Caco-2 (cell line): ENCODE measurements around the gene TRPM8. TPM values are rescaled to one million over a fixed set of nuclear protein-coding genes. Genes with fewer than 3 reads are reported as not detected.

Source experiments
- BruUV-seq: library from RNA; stranded (reverse); fragments of 400-500 nt; replicated peaks from 2 replicates; lab custom pipeline; 2021; lab: Mats Ljungman, UMichigan
- CTCF ChIA-PET: fragments of 300-600 bp; sonication (Branson Sonifier 250); formaldehyde crosslinking; loops from one replicate; lab custom pipeline; 2022; ENCODE audit warnings: antibody characterized with exemption; lab: Charles Lee
- POLR2A ChIA-PET: fragments of 300-600 bp; sonication (Branson Sonifier 250); formaldehyde crosslinking; loops from one replicate; lab custom pipeline; 2022; ENCODE audit warnings: antibody characterized with exemption; lab: Charles Lee
- DNase-seq, 2 experiments: peaks; one replicate each; pipeline versions ENCODE4 v3.0.0 to v3.0.0-alpha.2; 2020 to 2022
- H3K27me3 ChIP-seq: replicated peaks from 2 replicates; pipeline ENCODE4 v1.6.0; 2011; ENCODE audit warnings: low read length; ENCODE audit not compliant: control insufficient read depth, insufficient read depth
- H3K36me3 ChIP-seq: 2 replicates; pipeline ENCODE4 v1.5.1; 2011; ENCODE audit warnings: low read length; ENCODE audit not compliant: control insufficient read depth, insufficient read depth
- H3K4me1 ChIP-seq: fragments of 250-450 bp; sonication (Bioruptor Pico); 2 replicates; pipeline ENCODE4 v1.5.1; 2020; ENCODE audit warnings: mild to moderate bottlenecking
- H3K4me3 ChIP-seq: 2 replicates; pipeline ENCODE4 v1.5.1; 2011; ENCODE audit warnings: low read depth, mild to moderate bottlenecking, control low read depth, low read length
- H3K9me3 ChIP-seq: fragments of 250-450 bp; sonication (Bioruptor Pico); 2 replicates; pipeline ENCODE4 v1.5.1; 2020; ENCODE audit warnings: mild to moderate bottlenecking, moderate library complexity
- H3K27ac Mint-ChIP-seq: one replicate; pipeline ENCODE4 v1.8.0; 2022; ENCODE audit warnings: mixed read lengths; ENCODE audit not compliant: unreplicated experiment
- H3K27me3 Mint-ChIP-seq: one replicate; pipeline ENCODE4 v1.8.0; 2022; ENCODE audit warnings: mixed read lengths; ENCODE audit not compliant: insufficient read depth, unreplicated experiment
- H3K36me3 Mint-ChIP-seq: one replicate; pipeline ENCODE4 v1.8.0; 2022; ENCODE audit warnings: mild to moderate bottlenecking, mixed read lengths; ENCODE audit not compliant: insufficient read depth, unreplicated experiment
- H3K4me1 Mint-ChIP-seq: one replicate; pipeline ENCODE4 v1.8.0; 2022; ENCODE audit warnings: low read depth, mixed read lengths; ENCODE audit not compliant: unreplicated experiment
- H3K4me3 Mint-ChIP-seq: one replicate; pipeline ENCODE4 v1.8.0; 2022; ENCODE audit warnings: mild to moderate bottlenecking, moderate library complexity, mixed read lengths; ENCODE audit not compliant: unreplicated experiment
- H3K9me3 Mint-ChIP-seq: one replicate; pipeline ENCODE4 v1.8.0; 2022; ENCODE audit warnings: mixed read lengths; ENCODE audit not compliant: unreplicated experiment
- CTCF ChIP-seq, 2 experiments: fragments of 200-600 bp in 1 of 2; IDR thresholded peaks; 1 replicate in 1 of 2; 2 replicates in 1 of 2; pipeline versions ENCODE4 v1.5.1 to v1.8.0; 2011 to 2022; ENCODE audit warnings: antibody characterized with exemption in 1 of 2, control low read depth in 1 of 2, inconsistent platforms in 1 of 2, low read depth in 1 of 2, low read length in 1 of 2, mild to moderate bottlenecking in 1 of 2, moderate library complexity in 1 of 2; ENCODE audit not compliant: insufficient read depth in 1 of 2, severe bottlenecking in 1 of 2, unreplicated experiment in 1 of 2
- intact Hi-C: fragments of 100-400 bp; cut with micrococcal nuclease; formaldehyde crosslinking; loops from one replicate; pipeline ENCODE4 v1.10.0; 2022; ENCODE audit not compliant: unreplicated experiment
- total RNA-seq: library from RNA; stranded (reverse); gene quantifications from 2 replicates; pipeline ENCODE4 v1.2.3, GENCODE V29; 2022

Gene TRPM8
- total RNA-seq, 1 experiment from 2014 or later = not detected

- Mint-ChIP-seq H3K27me3 (peaks cover 13% of the 10 kb centered on the region), H3K9me3 (no peaks in the 10 kb centered on the region)
- intact Hi-C loops = no loop called here
Observed at GRCh38 chr2:234044157-234044556, 127.0 kb downstream of the TRPM8 start.

GRCh38 chr2:234046521-234046920 is 129.3 kb downstream of the TRPM8 start:
- H3K27me3 ChIP-seq = no peaks in the 10 kb centered on the region
- no peak overlapping the region for H3K27ac Mint-ChIP-seq
- H3K9me3 ChIP-seq = no peaks in the 10 kb centered on the region
- H3K36me3 Mint-ChIP-seq = no peaks in the 10 kb centered on the region
- intact Hi-C loops = no loop called here
- no TSS peak for BruUV-seq
- ChIA-PET POLR2A (no interaction called here), CTCF (interaction anchor here (0.6 kb wide), 1 partner anchor 21 kb away, joined by 3 read pairs; no protein-coding TSS in a partner anchor)
- DNase-seq = no peak
- H3K4me1 ChIP-seq = no peaks in the 10 kb centered on the region
- no peaks in the 10 kb centered on the region for H3K9me3 Mint-ChIP-seq
- no peak overlapping the region for H3K4me3 ChIP-seq
- H3K36me3 ChIP-seq = no peaks in the 10 kb centered on the region
- peaks cover 11% of the 10 kb centered on the region for H3K27me3 Mint-ChIP-seq
- TF ChIP-seq CTCF (IDR thresholded peaks at IDR 0.05; ENCODE audit: insufficient read depth in 1 of 2, low read depth in 1 of 2, low read length in 1 of 2, severe bottlenecking in 1 of 2, unreplicated experiment in 1 of 2) = no peak
- no peaks in the 10 kb centered on the region for H3K4me1 Mint-ChIP-seq
- no peak overlapping the region for H3K4me3 Mint-ChIP-seq

More at GRCh38 chr2:234044157-234044556, 127.0 kb downstream of the TRPM8 start:
- Histone ChIP-seq H3K4me3 (no peak overlapping the region), H3K4me1 (no peaks in the 10 kb centered on the region), H3K27me3 (no peaks in the 10 kb centered on the region), H3K9me3 (no peaks in the 10 kb centered on the region), H3K36me3 (no peaks in the 10 kb centered on the region)
- H3K27ac Mint-ChIP-seq = no peak overlapping the region
- DNase-seq = no peak
- TF ChIP-seq CTCF (IDR thresholded peaks at IDR 0.05; ENCODE audit: insufficient read depth in 1 of 2, low read depth in 1 of 2, low read length in 1 of 2, severe bottlenecking in 1 of 2, unreplicated experiment in 1 of 2) = no peak
- H3K4me3 Mint-ChIP-seq = no peak overlapping the region
- H3K36me3 Mint-ChIP-seq = no peaks in the 10 kb centered on the region
- BruUV-seq = no TSS peak
- CTCF ChIA-PET = no interaction called here
- H3K4me1 Mint-ChIP-seq = no peaks in the 10 kb centered on the region
- POLR2A ChIA-PET = no interaction called here

GRCh38 chr2:234047361-234047760 is 130.2 kb downstream of the TRPM8 start:
- no peaks in the 10 kb centered on the region for H3K9me3 Mint-ChIP-seq
- Histone ChIP-seq H3K36me3 (no peaks in the 10 kb centered on the region), H3K4me1 (no peaks in the 10 kb centered on the region), H3K27me3 (no peaks in the 10 kb centered on the region), H3K4me3 (no peak overlapping the region), H3K9me3 (no peaks in the 10 kb centered on the region)
- BruUV-seq = no TSS peak
- H3K36me3 Mint-ChIP-seq = no peaks in the 10 kb centered on the region
- no peak overlapping the region for H3K4me3 Mint-ChIP-seq
- ChIA-PET CTCF (no interaction called here), POLR2A (no interaction called here)
- no peak for TF ChIP-seq CTCF (IDR thresholded peaks at IDR 0.05; ENCODE audit: insufficient read depth in 1 of 2, low read depth in 1 of 2, low read length in 1 of 2, severe bottlenecking in 1 of 2, unreplicated experiment in 1 of 2)
- no peaks in the 10 kb centered on the region for H3K4me1 Mint-ChIP-seq
- intact Hi-C loops = no loop called here
- H3K27ac Mint-ChIP-seq = no peak overlapping the region
- no peak for DNase-seq
- H3K27me3 Mint-ChIP-seq = peaks cover 14% of the 10 kb centered on the region
